CD14-positive monocyte (primary cell): Measurements from ENCODE around the gene TTF2. TPM values are rescaled to one million over a fixed set of nuclear protein-coding genes. Genes with fewer than 3 reads are reported as not detected.

Experiments used
- DNase-seq, 3 donors: peaks; one replicate each; pipeline ENCODE4 v3.0.0-alpha.2; 2011 to 2022
- H2AFZ ChIP-seq: 2 replicates; pipeline ENCODE4 v1.6.0; 2012; ENCODE audit warnings: mild to moderate bottlenecking, low read depth, low read length, inconsistent platforms; ENCODE audit not compliant: insufficient read depth, poor library complexity, severe bottlenecking
- H3K27ac ChIP-seq, 2 donors: 1 replicate in 1 of 2; 2 replicates in 1 of 2; pipeline ENCODE4 v1.5.1; 2012 to 2013; ENCODE audit warnings: low read length in 2 of 2, control low read depth in 1 of 2, inconsistent platforms in 1 of 2, low read depth in 1 of 2, mild to moderate bottlenecking in 1 of 2
- H3K27me3 ChIP-seq, 2 donors: one replicate each; pipeline versions ENCODE4 v1.6.0 to v1.6.1; 2011 to 2013; ENCODE audit warnings: low read length in 2 of 2; ENCODE audit not compliant: control insufficient read depth in 2 of 2, insufficient read depth in 2 of 2
- H3K36me3 ChIP-seq, 2 donors: replicated peaks in 1 of 2; 1 replicate in 1 of 2; 2 replicates in 1 of 2; pipeline versions ENCODE4 v1.5.1 to v1.6.1; 2012 to 2013; ENCODE audit warnings: low read length in 2 of 2, control low read depth in 1 of 2, inconsistent platforms in 1 of 2, mild to moderate bottlenecking in 1 of 2; ENCODE audit not compliant: insufficient read depth in 2 of 2, control insufficient read depth in 1 of 2
- H3K4me1 ChIP-seq, 2 donors: 1 replicate in 1 of 2; 2 replicates in 1 of 2; pipeline versions ENCODE4 v1.5.1 to v1.6.1; 2012 to 2013; ENCODE audit warnings: low read length in 2 of 2, control low read depth in 1 of 2, inconsistent platforms in 1 of 2, mild to moderate bottlenecking in 1 of 2, moderate library complexity in 1 of 2; ENCODE audit not compliant: insufficient read depth in 2 of 2, control insufficient read depth in 1 of 2
- H3K4me2 ChIP-seq: replicated peaks from 2 replicates; pipeline ENCODE3; 2012; ENCODE audit warnings: low read length, moderate library complexity, mild to moderate bottlenecking; ENCODE audit not compliant: poor library complexity, severe bottlenecking; ENCODE audit errors: extremely low read depth
- H3K4me3 ChIP-seq, 3 experiments: fragments of 200-600 bp in 1 of 3; sonication (generic) in 1 of 3; replicated peaks in 1 of 3; 1 replicate in 2 of 3; 2 replicates in 1 of 3; pipeline ENCODE4 v1.5.1; 2011 to 2013; ENCODE audit warnings: low read length in 3 of 3, mild to moderate bottlenecking in 3 of 3, control low read depth in 2 of 3, low read depth in 2 of 3, inconsistent platforms in 1 of 3, moderate library complexity in 1 of 3
- H3K79me2 ChIP-seq: 2 replicates; pipeline ENCODE4 v1.6.0; 2012; ENCODE audit warnings: mild to moderate bottlenecking, control low read depth, inconsistent platforms, low read length, moderate library complexity; ENCODE audit not compliant: insufficient read depth
- H3K9ac ChIP-seq: 2 replicates; pipeline ENCODE4 v1.6.0; 2017; ENCODE audit warnings: low read length, mild to moderate bottlenecking; ENCODE audit not compliant: insufficient read depth, poor library complexity, severe bottlenecking
- H3K9me3 ChIP-seq, 2 donors: replicated peaks in 1 of 2; 1 replicate in 1 of 2; 2 replicates in 1 of 2; pipeline versions ENCODE4 v1.5.1 to v1.6.1; 2012 to 2013; ENCODE audit warnings: low read length in 2 of 2, control low read depth in 1 of 2; ENCODE audit not compliant: control insufficient read depth in 1 of 2, insufficient read depth in 1 of 2
- H4K20me1 ChIP-seq: 2 replicates; pipeline ENCODE4 v1.6.0; 2012; ENCODE audit warnings: mild to moderate bottlenecking, low read length, control low read depth, moderate library complexity; ENCODE audit not compliant: insufficient read depth
- H3K27ac Mint-ChIP-seq, 7 donors: one replicate each; pipeline ENCODE4 v1.8.0; 2020; ENCODE audit warnings: mild to moderate bottlenecking in 7 of 7, mixed read lengths in 7 of 7, moderate library complexity in 6 of 7, inconsistent platforms in 2 of 7
- H3K27me3 Mint-ChIP-seq, 3 donors: one replicate each; pipeline ENCODE4 v1.8.0; 2021 to 2022; ENCODE audit warnings: low read depth in 3 of 3, mild to moderate bottlenecking in 3 of 3, mixed read lengths in 3 of 3, moderate library complexity in 3 of 3, inconsistent platforms in 1 of 3
- H3K36me3 Mint-ChIP-seq, 2 donors: one replicate each; pipeline ENCODE4 v1.8.0; 2020; ENCODE audit warnings: mixed read lengths in 2 of 2, inconsistent platforms in 1 of 2, mild to moderate bottlenecking in 1 of 2
- H3K4me1 Mint-ChIP-seq: one replicate; pipeline ENCODE4 v1.8.0; 2020; ENCODE audit warnings: mild to moderate bottlenecking, mixed read lengths
- H3K4me3 Mint-ChIP-seq, 2 donors: one replicate each; pipeline ENCODE4 v1.8.0; 2020; ENCODE audit warnings: mild to moderate bottlenecking in 2 of 2, mixed read lengths in 2 of 2, moderate library complexity in 1 of 2
- H3K9me3 Mint-ChIP-seq, 7 donors: one replicate each; pipeline ENCODE4 v1.8.0; 2020 to 2022; ENCODE audit warnings: mixed read lengths in 7 of 7, mild to moderate bottlenecking in 6 of 7, moderate library complexity in 6 of 7, inconsistent platforms in 2 of 7
- WGBS: methylation state at CpG from one replicate; pipeline ENCODE4 v1.1.5; 2013; ENCODE audit warnings: missing lambda C conversion rate; ENCODE audit not compliant: insufficient coverage; 5-methylcytosine and 5-hydroxymethylcytosine counted together
- intact Hi-C, 2 donors: fragments of 100-400 bp; cut with micrococcal nuclease; formaldehyde crosslinking; loops; one replicate each; pipeline versions ENCODE4 v1.15.0 to v1.15.1; 2023
- polyA plus RNA-seq, 3 donors: library from polyadenylated mRNA; depleted of rRNA in 1 of 3; unstranded in 2 of 3; stranded (reverse) in 1 of 3; fragments of 300-500 nt in 2 of 3; fragments of >200 nt in 1 of 3; fragmentation: Illumina TruSeq in 2 of 3; gene quantifications; 1 replicate in 2 of 3; 2 replicates in 1 of 3; pipeline ENCODE4 v1.2.3, GENCODE V29; 2012 to 2021
- TF ChIP-seq, protein P1 (sequence below): fragments of 200-600 bp; IDR thresholded peaks from one replicate; pipeline ENCODE4 v1.8.0; 2022; ENCODE audit warnings: antibody characterized with exemption, mild to moderate bottlenecking

Gene TTF2
- polyA plus RNA-seq, 3 donors, result 5.6 to 12.9 (median 8.0) TPM

GRCh38 chr1:117049857-117050256 lies 10.3 kb upstream of the TTF2 start:
- TF ChIP-seq, protein P1, sequence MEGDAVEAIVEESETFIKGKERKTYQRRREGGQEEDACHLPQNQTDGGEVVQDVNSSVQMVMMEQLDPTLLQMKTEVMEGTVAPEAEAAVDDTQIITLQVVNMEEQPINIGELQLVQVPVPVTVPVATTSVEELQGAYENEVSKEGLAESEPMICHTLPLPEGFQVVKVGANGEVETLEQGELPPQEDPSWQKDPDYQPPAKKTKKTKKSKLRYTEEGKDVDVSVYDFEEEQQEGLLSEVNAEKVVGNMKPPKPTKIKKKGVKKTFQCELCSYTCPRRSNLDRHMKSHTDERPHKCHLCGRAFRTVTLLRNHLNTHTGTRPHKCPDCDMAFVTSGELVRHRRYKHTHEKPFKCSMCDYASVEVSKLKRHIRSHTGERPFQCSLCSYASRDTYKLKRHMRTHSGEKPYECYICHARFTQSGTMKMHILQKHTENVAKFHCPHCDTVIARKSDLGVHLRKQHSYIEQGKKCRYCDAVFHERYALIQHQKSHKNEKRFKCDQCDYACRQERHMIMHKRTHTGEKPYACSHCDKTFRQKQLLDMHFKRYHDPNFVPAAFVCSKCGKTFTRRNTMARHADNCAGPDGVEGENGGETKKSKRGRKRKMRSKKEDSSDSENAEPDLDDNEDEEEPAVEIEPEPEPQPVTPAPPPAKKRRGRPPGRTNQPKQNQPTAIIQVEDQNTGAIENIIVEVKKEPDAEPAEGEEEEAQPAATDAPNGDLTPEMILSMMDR, result no peak
- Histone ChIP-seq H3K27ac (peak overlapping the region; percentile 77 to 82), H3K4me3 (no peak overlapping the region), H3K9me3 (no peaks in the 10 kb centered on the region), H3K79me2 (no peaks in the 10 kb centered on the region), H4K20me1 (no peaks in the 10 kb centered on the region), H3K4me1 (peaks cover 44 to 46% of the 10 kb centered on the region in 2 donors), H3K27me3 (no peaks in the 10 kb centered on the region), H3K36me3 (no peaks in the 10 kb centered on the region), H3K9ac (no peak overlapping the region), H2AFZ (no peak overlapping the region), H3K4me2 (no peak overlapping the region)
- WGBS, result 33% methylated on average over 5 of the region's 5 CpGs
- peaks cover 0 to 4% (median 1%) of the 10 kb centered on the region in 3 donors for H3K27me3 Mint-ChIP-seq
- DNase-seq, result peak; percentile 50 to 71 (median 54)
- intact Hi-C loops, result loop anchor here (5.0 to 10.0 kb wide), 3 partner anchors 48 to 475 kb away; partner anchors contain the start of genes CD58 (in 2 of the 2) and CD101 (in 1 of the 2)
- H3K36me3 Mint-ChIP-seq, result no peaks in the 10 kb centered on the region
- peak overlapping the region; percentile 70 to 92 (median 87) for H3K27ac Mint-ChIP-seq
- peaks cover 53% of the 10 kb centered on the region for H3K4me1 Mint-ChIP-seq
- peaks cover 0 to 1% (median 0%) of the 10 kb centered on the region in 7 donors for H3K9me3 Mint-ChIP-seq
- no peak overlapping the region for H3K4me3 Mint-ChIP-seq

DNA sequence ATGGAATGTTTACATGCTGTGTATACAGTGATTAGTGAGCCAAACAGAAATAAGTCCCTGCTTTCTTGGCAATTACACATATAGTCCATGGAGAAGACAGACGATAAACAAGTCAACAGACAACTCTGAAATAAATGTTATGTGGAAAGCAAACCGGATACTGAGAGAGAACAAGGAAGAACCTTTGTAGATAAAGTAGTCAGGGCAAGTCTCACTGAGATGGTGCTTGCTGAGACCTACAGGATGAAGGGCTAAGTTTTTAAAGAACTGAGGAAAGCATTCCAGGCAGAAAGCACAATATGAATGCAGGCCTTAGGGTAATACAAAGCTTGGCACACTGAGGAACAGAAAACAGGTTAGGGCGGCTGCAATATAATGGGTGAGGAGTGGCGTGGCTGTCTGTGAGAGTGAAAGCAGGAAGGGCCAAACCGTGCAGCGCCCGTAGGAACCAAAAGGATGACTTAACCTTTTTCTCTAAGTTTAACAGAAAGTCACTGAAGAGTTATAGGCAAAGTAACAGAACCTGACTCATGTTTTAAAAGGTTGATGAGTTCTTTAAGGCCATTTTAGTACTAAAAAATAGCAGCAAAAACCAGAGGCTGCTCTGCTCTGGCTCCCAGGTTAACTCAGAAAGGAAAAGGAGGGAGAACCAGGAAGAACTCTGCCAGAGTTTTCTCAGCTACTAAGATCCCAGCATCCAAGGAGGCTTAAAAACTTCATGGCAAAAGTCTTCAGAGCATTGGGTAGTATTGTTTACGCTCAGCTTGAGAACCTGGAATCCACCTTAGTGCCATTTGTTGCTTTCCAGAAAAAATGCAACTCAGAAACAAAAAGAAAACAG lies 8.7 kb upstream of the TTF2 start:
- intact Hi-C loops, result loop anchor here (5.0 to 10.0 kb wide), 3 partner anchors 49 to 477 kb away; partner anchors contain the start of genes CD58 (in 2 of the 2) and CD101 (in 1 of the 2)

More for the DNA sequence above, 8.7 kb upstream of the TTF2 start:
- Mint-ChIP-seq H3K36me3 (no peaks in the 10 kb centered on the region), H3K9me3 (no peaks in the 10 kb centered on the region), H3K27me3 (peaks cover 0 to 2% (median 0%) of the 10 kb centered on the region in 3 donors), H3K4me3 (peak overlapping the region; percentile 74 to 91), H3K4me1 (peaks cover 47% of the 10 kb centered on the region), H3K27ac (peak overlapping the region; percentile 68 to 94 (median 83))
- no peaks in the 10 kb centered on the region for H3K79me2 ChIP-seq
- H3K27ac ChIP-seq, result peak overlapping the region; percentile 3 to 87
- 0% methylated on average over 3 of the region's 8 CpGs for WGBS
- no peaks in the 10 kb centered on the region for H3K36me3 ChIP-seq
- H3K27me3 ChIP-seq, result no peaks in the 10 kb centered on the region
- peak overlapping the region; percentile 6 to 65 (median 31) for H3K4me3 ChIP-seq
- H3K4me1 ChIP-seq, result peaks cover 44 to 46% of the 10 kb centered on the region in 2 donors
- peak; percentile 22 to 36 (median 34) for DNase-seq
- H2AFZ ChIP-seq, result peak overlapping the region; percentile 84
- TF ChIP-seq, protein P1, result no peak
- H3K4me2 ChIP-seq, result peak overlapping the region; percentile 81
- peak overlapping the region; percentile 58 for H3K9ac ChIP-seq
- no peaks in the 10 kb centered on the region for H3K9me3 ChIP-seq
- no peaks in the 10 kb centered on the region for H4K20me1 ChIP-seq
